ENCODE results near the gene TERT.
A peak's percentile ranks its signal among the peaks of the same experiment; 100 is the strongest.

Gene TERT

DNA sequence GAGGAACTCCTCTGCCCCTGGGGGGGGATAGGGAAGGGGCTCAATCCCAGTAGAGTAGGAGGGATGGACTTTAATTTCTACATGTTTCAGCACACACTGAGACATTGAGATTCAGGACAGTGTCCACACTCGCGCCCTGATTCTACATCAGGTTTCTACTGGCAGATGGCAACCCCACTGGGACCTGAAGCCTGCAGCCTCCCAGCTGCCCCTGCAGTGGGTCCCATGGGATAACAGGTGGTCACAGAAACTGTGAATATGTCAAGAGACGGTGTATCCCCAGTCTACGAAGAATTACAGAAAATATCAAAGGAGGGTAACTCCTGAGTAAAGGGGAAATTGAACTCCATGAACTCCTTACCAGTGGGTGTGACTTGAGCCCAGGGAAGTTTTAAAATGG lies 2.4 kb upstream of the TERT start:
- H3K27ac ChIP-seq (ENCODE audit: low read depth, low read length) = no peak overlapping the region

DNA sequence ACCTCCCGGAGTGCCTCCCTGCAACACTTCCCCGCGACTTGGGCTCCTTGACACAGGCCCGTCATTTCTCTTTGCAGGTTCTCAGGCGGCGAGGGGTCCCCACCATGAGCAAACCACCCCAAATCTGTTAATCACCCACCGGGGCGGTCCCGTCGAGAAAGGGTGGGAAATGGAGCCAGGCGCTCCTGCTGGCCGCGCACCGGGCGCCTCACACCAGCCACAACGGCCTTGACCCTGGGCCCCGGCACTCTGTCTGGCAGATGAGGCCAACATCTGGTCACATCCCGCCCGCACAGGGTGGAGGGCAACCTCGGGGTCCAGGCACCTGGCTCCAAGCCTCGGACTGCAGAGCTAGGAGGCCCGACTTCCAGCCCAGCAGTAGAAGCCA lies 776 bp upstream of the TERT start:
- WGBS (ENCODE audit: extremely low coverage, insufficient coverage, insufficient read length) = no CpG with 5 or more reads among the region's 22 CpGs
- peaks cover 8 to 12% of the 10 kb centered on the region in 2 experiments for H3K4me1 ChIP-seq (ENCODE audit: control insufficient read depth in 1 of 2, insufficient read depth in 2 of 2, low read length in 2 of 2)
- H2AK5ac ChIP-seq (ENCODE audit: low read length) = no peak overlapping the region

More for the DNA sequence above, 2.4 kb upstream of the TERT start:
- Histone ChIP-seq H3K9ac (ENCODE audit: low read length) (no peak overlapping the region), H3K4ac (ENCODE audit: low read depth, low read length) (no peak overlapping the region), H2AK5ac (ENCODE audit: low read length) (no peak overlapping the region), H2BK120ac (ENCODE audit: insufficient read depth, low read length, poor library complexity) (no peak overlapping the region), H3K4me2 (ENCODE audit: low read length) (no peak overlapping the region), H3K27me3 (ENCODE audit: insufficient read depth, low read length) (peaks cover 21% of the 10 kb centered on the region), H3K36me3 (ENCODE audit: control insufficient read depth in 1 of 2, insufficient read depth in 2 of 2, low read length in 2 of 2) (no peaks in the 10 kb centered on the region), H2BK12ac (ENCODE audit: low read length) (no peak overlapping the region), H3K4me1 (ENCODE audit: control insufficient read depth in 1 of 2, insufficient read depth in 2 of 2, low read length in 2 of 2) (peaks cover 8 to 12% of the 10 kb centered on the region in 2 experiments), H2BK5ac (ENCODE audit: low read depth, low read length, poor library complexity) (no peak overlapping the region), H4K8ac (ENCODE audit: low read depth, low read length) (no peak overlapping the region), H4K91ac (ENCODE audit: low read depth, low read length) (no peak overlapping the region), H3K79me2 (ENCODE audit: control insufficient read depth, insufficient read depth, low read length, poor library complexity) (no peaks in the 10 kb centered on the region), H3K9me3 (ENCODE audit: insufficient read depth, low read depth, low read length) (peaks cover 7% of the 10 kb centered on the region), H3K4me3 (ENCODE audit: low read depth, low read length) (no peak overlapping the region), H3K79me1 (ENCODE audit: low read length) (no peaks in the 10 kb centered on the region), H3K23ac (ENCODE audit: low read length) (no peak overlapping the region), H2AFZ (ENCODE audit: insufficient read depth, low read length, poor library complexity) (no peak overlapping the region), H4K12ac (ENCODE audit: low read depth, low read length) (no peak overlapping the region), H3K14ac (ENCODE audit: low read length) (no peak overlapping the region), H3K18ac (ENCODE audit: low read length) (no peak overlapping the region)
- no CpG with 5 or more reads among the region's 4 CpGs for WGBS (ENCODE audit: extremely low coverage, insufficient coverage, insufficient read length)
- DNase-seq = no peak

DNA sequence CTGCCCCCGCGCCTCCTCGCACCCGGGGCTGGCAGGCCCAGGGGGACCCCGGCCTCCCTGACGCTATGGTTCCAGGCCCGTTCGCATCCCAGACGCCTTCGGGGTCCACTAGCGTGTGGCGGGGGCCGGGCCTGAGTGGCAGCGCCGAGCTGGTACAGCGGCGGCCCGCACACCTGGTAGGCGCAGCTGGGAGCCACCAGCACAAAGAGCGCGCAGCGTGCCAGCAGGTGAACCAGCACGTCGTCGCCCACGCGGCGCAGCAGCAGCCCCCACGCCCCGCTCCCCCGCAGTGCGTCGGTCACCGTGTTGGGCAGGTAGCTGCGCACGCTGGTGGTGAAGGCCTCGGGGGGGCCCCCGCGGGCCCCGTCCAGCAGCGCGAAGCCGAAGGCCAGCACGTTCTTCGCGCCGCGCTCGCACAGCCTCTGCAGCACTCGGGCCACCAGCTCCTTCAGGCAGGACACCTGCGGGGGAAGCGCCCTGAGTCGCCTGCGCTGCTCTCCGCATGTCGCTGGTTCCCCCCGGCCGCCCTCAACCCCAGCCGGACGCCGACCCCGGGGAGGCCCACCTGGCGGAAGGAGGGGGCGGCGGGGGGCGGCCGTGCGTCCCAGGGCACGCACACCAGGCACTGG lies 548 bp downstream of the TERT start:
- H2AFZ ChIP-seq (ENCODE audit: insufficient read depth, low read length, poor library complexity) = peak overlapping the region; percentile 15
- H3K36me3 ChIP-seq (ENCODE audit: control insufficient read depth in 1 of 2, insufficient read depth in 2 of 2, low read length in 2 of 2) = no peaks in the 10 kb centered on the region
- peaks cover 21% of the 10 kb centered on the region for H3K27me3 ChIP-seq (ENCODE audit: insufficient read depth, low read length)
- no peak overlapping the region for H2BK12ac ChIP-seq (ENCODE audit: low read length)
- no peak overlapping the region for H4K91ac ChIP-seq (ENCODE audit: low read depth, low read length)
- H3K79me2 ChIP-seq (ENCODE audit: control insufficient read depth, insufficient read depth, low read length, poor library complexity) = no peaks in the 10 kb centered on the region
- H3K4me2 ChIP-seq (ENCODE audit: low read length) = peak overlapping the region; percentile 68
- H3K9me3 ChIP-seq (ENCODE audit: insufficient read depth, low read depth, low read length) = peaks cover 5% of the 10 kb centered on the region
- no peak overlapping the region for H4K12ac ChIP-seq (ENCODE audit: low read depth, low read length)
- H3K18ac ChIP-seq (ENCODE audit: low read length) = no peak overlapping the region
- H2BK5ac ChIP-seq (ENCODE audit: low read depth, low read length, poor library complexity) = no peak overlapping the region
- WGBS (ENCODE audit: extremely low coverage, insufficient coverage, insufficient read length) = no CpG with 5 or more reads among the region's 69 CpGs
- no peak overlapping the region for H3K14ac ChIP-seq (ENCODE audit: low read length)
- H3K9ac ChIP-seq (ENCODE audit: low read length) = no peak overlapping the region
- H3K4ac ChIP-seq (ENCODE audit: low read depth, low read length) = no peak overlapping the region
- H4K8ac ChIP-seq (ENCODE audit: low read depth, low read length) = no peak overlapping the region
- DNase-seq = no peak
- no peak overlapping the region for H2BK120ac ChIP-seq (ENCODE audit: insufficient read depth, low read length, poor library complexity)
- no peak overlapping the region for H2AK5ac ChIP-seq (ENCODE audit: low read length)
- peaks cover 8 to 12% of the 10 kb centered on the region in 2 experiments for H3K4me1 ChIP-seq (ENCODE audit: control insufficient read depth in 1 of 2, insufficient read depth in 2 of 2, low read length in 2 of 2)
- no peaks in the 10 kb centered on the region for H3K79me1 ChIP-seq (ENCODE audit: low read length)
- H3K4me3 ChIP-seq (ENCODE audit: low read depth, low read length) = peak overlapping the region; percentile 61
- no peak overlapping the region for H3K23ac ChIP-seq (ENCODE audit: low read length)
- H3K27ac ChIP-seq (ENCODE audit: low read depth, low read length) = no peak overlapping the region

More for the DNA sequence above, 776 bp upstream of the TERT start:
- no peak overlapping the region for H4K91ac ChIP-seq (ENCODE audit: low read depth, low read length)
- H3K79me1 ChIP-seq (ENCODE audit: low read length) = no peaks in the 10 kb centered on the region
- H2BK5ac ChIP-seq (ENCODE audit: low read depth, low read length, poor library complexity) = no peak overlapping the region
- peak overlapping the region; percentile 44 for H3K4me3 ChIP-seq (ENCODE audit: low read depth, low read length)
- H2AFZ ChIP-seq (ENCODE audit: insufficient read depth, low read length, poor library complexity) = no peak overlapping the region
- H2BK12ac ChIP-seq (ENCODE audit: low read length) = no peak overlapping the region
- H3K27me3 ChIP-seq (ENCODE audit: insufficient read depth, low read length) = peaks cover 21% of the 10 kb centered on the region
- no peaks in the 10 kb centered on the region for H3K36me3 ChIP-seq (ENCODE audit: control insufficient read depth in 1 of 2, insufficient read depth in 2 of 2, low read length in 2 of 2)
- H3K79me2 ChIP-seq (ENCODE audit: control insufficient read depth, insufficient read depth, low read length, poor library complexity) = no peaks in the 10 kb centered on the region
- H2BK120ac ChIP-seq (ENCODE audit: insufficient read depth, low read length, poor library complexity) = no peak overlapping the region
- H4K12ac ChIP-seq (ENCODE audit: low read depth, low read length) = no peak overlapping the region
- no peak overlapping the region for H3K18ac ChIP-seq (ENCODE audit: low read length)
- DNase-seq = no peak
- H3K23ac ChIP-seq (ENCODE audit: low read length) = no peak overlapping the region
- H3K27ac ChIP-seq (ENCODE audit: low read depth, low read length) = no peak overlapping the region
- H4K8ac ChIP-seq (ENCODE audit: low read depth, low read length) = no peak overlapping the region
- H3K14ac ChIP-seq (ENCODE audit: low read length) = no peak overlapping the region
- H3K4ac ChIP-seq (ENCODE audit: low read depth, low read length) = no peak overlapping the region
- peak overlapping the region; percentile 68 for H3K4me2 ChIP-seq (ENCODE audit: low read length)
- H3K9me3 ChIP-seq (ENCODE audit: insufficient read depth, low read depth, low read length) = peaks cover 7% of the 10 kb centered on the region
- H3K9ac ChIP-seq (ENCODE audit: low read length) = no peak overlapping the region

DNA sequence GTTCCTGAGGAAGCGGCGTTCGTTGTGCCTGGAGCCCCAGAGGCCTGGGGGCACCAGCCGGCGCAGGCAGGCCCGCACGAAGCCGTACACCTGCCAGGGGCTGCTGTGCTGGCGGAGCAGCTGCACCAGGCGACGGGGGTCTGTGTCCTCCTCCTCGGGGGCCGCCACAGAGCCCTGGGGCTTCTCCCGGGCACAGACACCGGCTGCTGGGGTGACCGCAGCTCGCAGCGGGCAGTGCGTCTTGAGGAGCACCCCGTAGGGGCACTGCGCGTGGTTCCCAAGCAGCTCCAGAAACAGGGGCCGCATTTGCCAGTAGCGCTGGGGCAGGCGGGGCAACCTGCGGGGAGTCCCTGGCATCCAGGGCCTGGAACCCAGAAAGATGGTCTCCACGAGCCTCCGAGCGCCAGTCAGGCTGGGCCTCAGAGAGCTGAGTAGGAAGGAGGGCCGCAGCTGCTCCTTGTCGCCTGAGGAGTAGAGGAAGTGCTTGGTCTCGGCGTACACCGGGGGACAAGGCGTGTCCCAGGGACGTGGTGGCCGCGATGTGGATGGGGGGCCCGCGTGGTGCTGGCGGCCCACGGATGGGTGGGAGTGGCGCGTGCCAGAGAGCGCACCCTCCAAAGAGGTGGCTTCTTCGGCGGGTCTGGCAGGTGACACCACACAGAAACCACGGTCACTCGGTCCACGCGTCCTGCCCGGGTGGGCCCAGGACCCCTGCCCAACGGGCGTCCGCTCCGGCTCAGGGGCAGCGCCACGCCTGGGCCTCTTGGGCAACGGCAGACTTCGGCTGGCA lies 1.3 kb downstream of the TERT start:
- Histone ChIP-seq H3K18ac (ENCODE audit: low read length) (no peak overlapping the region), H2AK5ac (ENCODE audit: low read length) (no peak overlapping the region), H3K36me3 (ENCODE audit: control insufficient read depth in 1 of 2, insufficient read depth in 2 of 2, low read length in 2 of 2) (no peaks in the 10 kb centered on the region), H3K23ac (ENCODE audit: low read length) (no peak overlapping the region), H3K79me2 (ENCODE audit: control insufficient read depth, insufficient read depth, low read length, poor library complexity) (no peaks in the 10 kb centered on the region), H3K79me1 (ENCODE audit: low read length) (no peaks in the 10 kb centered on the region), H2BK5ac (ENCODE audit: low read depth, low read length, poor library complexity) (no peak overlapping the region), H3K4me1 (ENCODE audit: control insufficient read depth in 1 of 2, insufficient read depth in 2 of 2, low read length in 2 of 2) (peaks cover 8 to 12% of the 10 kb centered on the region in 2 experiments), H3K9me3 (ENCODE audit: insufficient read depth, low read depth, low read length) (peaks cover 6% of the 10 kb centered on the region), H3K4me3 (ENCODE audit: low read depth, low read length) (no peak overlapping the region), H4K12ac (ENCODE audit: low read depth, low read length) (no peak overlapping the region), H4K91ac (ENCODE audit: low read depth, low read length) (no peak overlapping the region), H3K14ac (ENCODE audit: low read length) (no peak overlapping the region), H3K4me2 (ENCODE audit: low read length) (no peak overlapping the region), H3K9ac (ENCODE audit: low read length) (no peak overlapping the region), H2AFZ (ENCODE audit: insufficient read depth, low read length, poor library complexity) (no peak overlapping the region), H3K27ac (ENCODE audit: low read depth, low read length) (no peak overlapping the region), H3K4ac (ENCODE audit: low read depth, low read length) (no peak overlapping the region), H2BK120ac (ENCODE audit: insufficient read depth, low read length, poor library complexity) (no peak overlapping the region), H3K27me3 (ENCODE audit: insufficient read depth, low read length) (peaks cover 21% of the 10 kb centered on the region), H4K8ac (ENCODE audit: low read depth, low read length) (no peak overlapping the region), H2BK12ac (ENCODE audit: low read length) (no peak overlapping the region)
- no CpG with 5 or more reads among the region's 60 CpGs for WGBS (ENCODE audit: extremely low coverage, insufficient coverage, insufficient read length)
- DNase-seq = no peak

All from trophoblast cell (in vitro differentiated cells and primary cell).